Fibroblast of mammary gland (primary cell): ENCODE results near the gene CCDC71.

Experiments
- DNase-seq: peaks from one replicate; pipeline ENCODE4 v3.0.0-alpha.2; 2010; ENCODE audit warnings: low read depth
- H3K4me3 ChIP-seq: 2 replicates; pipeline ENCODE4 v1.5.1; 2011; ENCODE audit warnings: low read depth, mild to moderate bottlenecking, low read length, moderate library complexity; ENCODE audit not compliant: control insufficient read depth
- CTCF ChIP-seq: conservative IDR thresholded peaks from 2 replicates; pipeline ENCODE4 v1.5.1; 2011; ENCODE audit warnings: low read depth, low read length, inconsistent platforms; ENCODE audit not compliant: control insufficient read depth, insufficient read depth

The CCDC71 gene

GRCh38 chr3:49119439-49119838 lies 46.7 kb downstream of the CCDC71 start:
- no peak for TF ChIP-seq CTCF
- H3K4me3 ChIP-seq = peak overlapping the region; percentile 85
- DNase-seq = peak; percentile 45

- H3K4me3 ChIP-seq = no peak overlapping the region
- no peak for TF ChIP-seq CTCF
- DNase-seq = peak; percentile 26
Observed at GRCh38 chr3:49119036-49119435, 47.1 kb downstream of the CCDC71 start.
